Right lung (tissue), 5 donors: ENCODE measurements around the gene POLD3. TPM values are rescaled to one million over a fixed set of nuclear protein-coding genes. Genes with fewer than 3 reads are reported as not detected.
"Not testable (repeated sequence)": the region's sequence is repeated elsewhere in the genome, so short reads cannot be mapped to it uniquely, and the experiment has no call there.

Experiments
- DNase-seq, 2 donors: peaks; one replicate each; pipeline ENCODE4 v3.0.0-alpha.2; 2013
- polyA plus RNA-seq, 5 donors: library from polyadenylated mRNA; unstranded; fragments of 120-200 nt; gene quantifications; one replicate each; pipeline versions ENCODE4 v1.2.1 to v1.2.3, GENCODE V29; 2013; ENCODE audit warnings: inconsistent platforms in 1 of 5, low replicate concordance in 1 of 5; ENCODE audit not compliant: insufficient read length in 5 of 5, insufficient read depth in 1 of 5

Gene POLD3
- polyA plus RNA-seq, 5 donors, result 25.5 to 43.3 (median 35.3) TPM

- no peak for DNase-seq
Measured at GRCh38 chr11:74579577-74580270, 12.7 kb upstream of the POLD3 start.

- no peak for DNase-seq
Measured at GRCh38 chr11:74581954-74582547, 10.3 kb upstream of the POLD3 start.

GRCh38 chr11:74583024-74583624, 9.3 kb upstream of the POLD3 start:
- no peak for DNase-seq

DNA sequence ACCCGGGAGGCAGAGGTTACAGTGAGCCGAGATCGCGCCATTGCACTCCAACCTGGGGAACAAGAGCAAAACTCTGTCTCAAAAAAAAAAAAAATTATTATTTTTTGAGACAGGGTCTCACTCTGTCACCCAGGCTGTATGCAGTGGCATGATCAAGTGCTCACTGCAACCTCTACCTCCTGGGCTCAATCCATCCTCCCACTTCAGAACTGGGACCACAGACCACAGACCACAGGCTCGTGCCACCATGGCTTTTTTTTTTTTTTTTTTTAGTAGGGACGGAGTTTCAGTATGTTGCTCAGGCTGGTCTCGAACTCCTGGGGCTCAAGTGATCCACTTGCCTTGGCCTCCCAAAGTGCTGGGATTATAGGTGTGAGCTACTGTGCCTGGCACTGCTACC, 1.9 kb upstream of the POLD3 start:
- not testable (repeated sequence) for DNase-seq

GRCh38 chr11:74592063-74592440, 330 bp upstream of the POLD3 start:
- DNase-seq, result peak in 1 of 2 donors; percentile 39

GRCh38 chr11:74593463-74593862, 1.1 kb downstream of the POLD3 start:
- DNase-seq, result no peak

DNA sequence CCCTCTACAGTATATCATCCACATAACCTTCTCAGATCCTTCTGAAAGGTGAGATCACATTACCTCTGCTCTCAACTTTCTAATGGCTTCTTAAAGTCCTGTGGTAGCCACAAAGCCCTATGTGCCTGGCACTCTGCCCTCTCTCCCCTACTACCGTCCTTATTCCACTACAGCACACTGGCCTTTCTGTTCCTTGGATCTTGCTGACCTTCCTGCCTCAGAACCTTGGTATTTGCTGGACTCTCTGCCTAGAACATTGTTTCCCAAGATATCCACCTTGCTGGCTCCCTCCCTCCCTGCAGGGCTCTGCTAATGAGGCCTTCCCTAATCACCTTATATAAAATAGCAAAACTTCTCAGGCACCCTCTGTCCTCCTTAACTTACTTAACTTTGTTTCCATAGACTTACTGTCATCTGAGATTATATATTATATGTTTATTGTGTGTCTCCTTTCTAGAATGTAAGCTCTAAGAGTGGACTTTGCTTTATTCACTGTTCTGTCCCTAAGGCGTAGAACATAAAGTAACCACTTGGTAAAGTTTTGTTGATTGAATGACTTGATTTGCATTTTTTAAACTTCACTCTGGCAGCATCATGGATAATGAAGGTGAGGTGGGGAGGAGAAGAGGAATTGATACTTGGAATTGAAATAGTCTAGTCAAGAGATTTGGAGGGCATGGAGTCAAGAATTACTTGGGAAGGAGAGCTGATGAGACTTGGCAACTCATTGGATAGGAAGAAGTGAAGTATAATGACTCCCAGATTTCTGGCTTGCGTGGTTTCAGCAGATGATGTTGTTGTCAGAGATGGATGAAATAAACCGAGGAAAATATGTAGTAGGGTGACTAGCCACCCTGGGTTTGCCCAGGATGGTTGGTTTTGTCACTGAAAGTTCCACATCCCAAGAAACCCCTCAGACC, 10.5 kb downstream of the POLD3 start:
- DNase-seq, result no peak

DNA sequence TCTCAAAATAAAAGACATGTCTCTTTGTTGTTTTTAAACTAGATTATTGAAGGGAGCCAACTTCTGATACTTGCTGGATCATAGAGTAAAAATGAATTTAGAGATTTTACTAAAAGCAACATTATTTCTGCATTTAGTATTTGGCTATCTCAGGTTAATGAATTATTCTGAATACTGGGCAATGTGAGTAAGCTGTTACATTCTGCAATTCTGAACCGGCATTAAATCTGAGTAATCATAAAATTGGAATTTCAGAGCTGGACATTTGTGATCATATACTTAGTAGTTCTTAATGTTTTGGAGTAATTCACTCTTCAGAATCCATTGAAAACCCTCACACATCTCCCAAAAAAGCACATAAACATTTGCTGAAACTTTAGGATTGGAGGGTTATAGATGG, 11.5 kb downstream of the POLD3 start:
- DNase-seq, result no peak

GRCh38 chr11:74604311-74604710, 11.9 kb downstream of the POLD3 start:
- no peak for DNase-seq

GRCh38 chr11:74605403-74605802, 13.0 kb downstream of the POLD3 start:
- no peak for DNase-seq

DNA sequence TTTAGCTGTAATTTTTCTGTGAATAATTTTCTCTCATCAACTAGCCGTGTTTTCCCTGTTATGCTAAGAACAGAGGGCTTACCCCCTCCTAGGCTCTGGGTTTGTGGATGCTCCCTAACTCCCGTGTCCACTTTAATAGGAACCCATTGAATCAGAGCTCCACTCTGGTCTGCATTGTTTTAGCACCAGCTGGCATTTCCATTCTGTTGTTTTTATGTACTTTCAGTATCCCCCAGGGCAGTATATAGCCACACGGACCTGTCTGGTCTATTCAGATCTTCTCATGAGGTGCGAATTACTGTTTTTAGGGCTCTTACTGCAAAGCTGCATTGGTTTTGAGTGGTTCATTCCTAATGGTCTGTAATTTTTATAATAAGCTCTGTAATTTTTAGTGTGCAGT, 16.0 kb downstream of the POLD3 start:
- DNase-seq, result no peak

DNA sequence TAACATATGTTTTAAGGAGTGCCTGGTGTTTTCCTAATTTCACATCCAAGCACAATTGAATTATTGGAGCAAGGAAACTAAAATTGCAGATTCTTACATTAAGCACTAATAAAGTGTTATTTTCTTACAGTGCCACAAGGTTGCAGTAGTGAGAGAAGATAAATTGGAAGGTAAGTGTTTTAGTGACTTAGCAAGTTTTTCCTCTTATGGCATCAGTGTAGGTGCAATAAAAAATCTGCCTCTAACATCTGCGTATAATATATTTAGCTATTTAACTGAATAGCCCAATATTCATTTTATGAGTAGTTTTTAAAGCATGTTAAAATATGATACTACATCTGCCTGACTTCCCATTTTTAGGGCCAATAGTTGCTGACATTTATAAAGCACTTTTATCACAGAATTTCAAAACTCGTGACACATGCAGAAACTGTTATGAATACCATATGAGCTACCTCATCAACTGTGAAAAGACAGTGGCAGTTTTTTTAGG, 19.0 kb downstream of the POLD3 start:
- DNase-seq, result no peak

DNA sequence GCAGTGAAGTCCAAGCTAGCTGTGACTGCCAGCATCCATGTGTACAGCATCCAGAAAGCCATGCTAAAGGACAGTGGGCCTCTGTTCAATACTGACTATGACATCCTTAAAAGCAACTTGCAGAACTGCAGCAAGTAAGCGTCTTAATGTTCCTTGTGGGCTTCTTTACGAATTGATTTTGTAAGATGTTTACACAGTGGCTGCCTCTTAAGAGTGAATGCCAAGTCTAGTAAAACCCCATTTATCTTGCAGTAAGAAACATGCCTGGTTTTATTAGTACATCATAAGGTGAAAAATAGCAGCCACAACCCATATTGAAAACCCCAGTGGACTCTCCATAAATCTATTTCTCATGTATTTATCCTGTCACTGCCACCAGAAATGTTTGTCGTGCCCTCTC, 20.5 kb downstream of the POLD3 start:
- DNase-seq, result no peak

DNA sequence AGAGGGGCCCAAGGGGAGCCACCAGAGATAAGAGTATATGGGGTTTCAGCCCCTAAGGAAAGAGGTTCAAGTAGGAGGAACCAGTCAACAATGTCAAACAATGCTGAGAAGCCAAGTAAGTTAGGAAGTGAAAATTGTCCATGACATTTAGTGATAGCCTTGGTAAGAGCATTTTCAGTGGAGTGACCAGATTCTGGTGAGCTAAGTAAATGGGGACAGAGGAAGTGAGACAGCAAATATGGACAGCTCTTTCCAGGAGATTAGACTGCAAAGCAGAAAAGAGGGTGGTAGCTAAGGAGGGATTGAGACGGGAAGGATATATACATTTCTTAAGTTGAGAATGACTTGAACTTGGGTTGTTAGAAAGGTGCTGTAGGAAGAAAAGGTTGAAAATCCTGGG, 22.9 kb downstream of the POLD3 start:
- DNase-seq, result no peak

DNA sequence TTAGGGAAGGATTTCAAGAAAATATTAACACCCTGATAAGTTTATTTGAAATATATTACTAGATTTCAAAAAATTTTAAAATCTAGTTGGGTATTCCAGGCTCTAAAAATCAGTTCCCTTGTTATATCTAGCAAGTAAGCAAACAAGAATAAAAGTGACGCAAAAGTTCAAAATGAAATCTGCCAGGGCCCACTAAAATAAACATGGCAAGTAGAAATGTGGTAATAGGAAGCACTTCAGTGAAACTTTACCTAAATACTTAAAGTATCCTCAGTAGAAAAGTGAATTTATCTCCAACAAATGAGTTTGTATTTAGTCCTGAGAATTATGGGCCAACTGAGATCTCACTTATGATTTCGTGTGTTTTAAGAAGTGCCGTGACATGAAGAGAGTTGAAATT, 23.6 kb downstream of the POLD3 start:
- DNase-seq, result no peak

DNA sequence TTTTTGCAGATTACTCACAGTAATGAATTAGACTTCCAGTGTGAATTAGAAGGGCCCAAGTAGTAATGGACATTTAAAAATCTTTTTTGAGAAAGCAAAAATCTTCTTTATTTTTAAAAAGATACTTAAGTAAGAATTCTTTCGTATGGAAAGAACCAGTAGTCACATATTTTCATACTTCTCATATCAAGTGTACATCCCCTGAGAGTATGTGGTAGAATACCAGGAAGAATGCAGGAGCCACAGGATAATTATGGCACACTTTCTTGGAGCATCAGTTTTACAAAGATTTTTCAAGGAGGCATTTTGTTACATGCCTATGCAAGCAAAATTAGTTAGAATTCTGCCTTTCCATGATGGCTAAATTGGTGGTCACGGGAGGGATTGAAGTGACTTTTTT, 28.1 kb downstream of the POLD3 start:
- DNase-seq, result no peak

DNA sequence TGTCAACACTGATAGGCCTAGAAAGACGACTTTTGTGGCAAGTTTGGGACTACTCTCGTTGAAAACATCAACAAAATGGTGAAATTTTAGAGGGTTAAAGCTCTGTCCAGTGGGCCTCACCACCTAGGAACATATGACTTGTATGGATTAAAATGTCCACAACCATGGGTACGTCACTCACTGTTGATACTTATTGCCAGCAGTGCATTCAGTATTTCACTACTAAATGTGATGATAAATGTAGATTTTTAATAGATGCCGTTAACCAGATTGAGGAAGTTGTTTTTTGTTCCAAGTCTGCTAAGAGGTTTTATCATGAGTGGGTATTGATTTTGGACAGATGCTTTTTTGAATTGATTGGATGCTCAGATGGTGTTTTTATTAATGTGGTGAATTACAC, 33.7 kb downstream of the POLD3 start:
- DNase-seq, result no peak

GRCh38 chr11:74626604-74627003, 34.2 kb downstream of the POLD3 start:
- no peak for DNase-seq

- no peak for DNase-seq
Measured at GRCh38 chr11:74627381-74627780, 35.0 kb downstream of the POLD3 start.

GRCh38 chr11:74630043-74630442, 37.7 kb downstream of the POLD3 start:
- no peak for DNase-seq

DNA sequence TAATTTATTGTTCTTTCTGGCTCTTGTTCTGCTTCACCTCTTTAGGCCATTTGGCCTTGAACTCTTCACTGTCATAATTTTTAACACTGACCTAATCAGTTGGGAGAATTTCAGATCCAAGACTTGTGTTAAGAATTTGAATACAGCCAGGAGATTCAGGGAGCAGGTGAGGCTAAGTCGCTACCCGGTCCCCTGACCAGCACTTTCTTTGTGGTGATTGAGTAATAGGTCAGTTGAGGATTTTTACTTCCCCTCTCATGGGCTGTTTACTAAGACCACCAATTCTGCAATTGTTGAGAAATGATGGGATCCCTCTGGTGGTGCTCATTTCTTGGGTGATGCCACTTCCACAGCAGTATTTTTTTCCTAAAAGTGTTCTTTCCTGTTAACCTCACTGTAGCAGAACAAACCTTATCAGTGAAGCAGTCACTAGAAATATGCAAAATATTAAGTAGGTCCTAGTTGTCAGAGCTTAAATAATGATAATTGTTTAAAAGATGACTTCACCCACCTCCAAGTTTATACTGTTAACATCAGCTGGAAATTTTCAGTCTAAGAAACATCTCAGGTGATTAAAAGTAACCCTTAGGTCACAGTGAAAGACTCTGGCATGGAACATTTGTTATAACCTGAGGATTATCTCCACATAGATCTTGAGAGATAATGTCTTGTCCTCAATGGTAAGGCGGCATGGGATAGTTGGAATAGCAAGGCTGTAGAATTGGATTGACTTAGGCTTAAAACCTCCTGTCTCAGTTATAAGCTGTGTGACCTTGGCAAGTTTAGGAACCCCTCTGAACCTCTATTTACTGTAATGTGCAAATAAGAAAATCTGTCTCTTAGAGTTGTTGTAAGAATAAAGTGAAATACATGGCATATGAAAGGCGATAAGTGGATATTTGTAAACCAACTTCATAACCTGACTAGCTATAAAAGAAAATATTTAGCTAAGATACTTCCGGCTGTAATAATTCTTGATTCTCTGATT, 41.3 kb downstream of the POLD3 start:
- DNase-seq, result no peak
